Smooth muscle cell (in vitro differentiated cells): ENCODE data around the gene CARD9. TPM values are rescaled to one million over a fixed set of nuclear protein-coding genes. Genes with fewer than 3 reads are reported as not detected.

Source experiments
- DNase-seq: peaks from one replicate; lab custom pipeline; 2025; ENCODE audit not compliant: unreplicated experiment; lab: John Stamatoyannopoulos, UW
- H2AFZ ChIP-seq: fragments of 200-600 bp; sonication (generic); 2 replicates; pipeline ENCODE4 v1.6.0; 2016; ENCODE audit warnings: antibody characterized with exemption, low read depth, mild to moderate bottlenecking
- H3F3A ChIP-seq: fragments of 200-600 bp; sonication (generic); 2 replicates; pipeline ENCODE4 v1.6.0; 2017; ENCODE audit warnings: antibody characterized with exemption, low read depth
- H3K27ac ChIP-seq: fragments of 200-600 bp; sonication (generic); 2 replicates; pipeline ENCODE4 v1.5.1; 2016; ENCODE audit warnings: low read depth, mild to moderate bottlenecking
- H3K27me3 ChIP-seq: fragments of 200-600 bp; sonication (generic); 2 replicates; pipeline ENCODE4 v1.6.1; 2016; ENCODE audit warnings: low read depth, mild to moderate bottlenecking
- H3K36me3 ChIP-seq: fragments of 200-600 bp; sonication (generic); 2 replicates; pipeline ENCODE4 v1.5.1; 2016; ENCODE audit warnings: low read depth
- H3K4me1 ChIP-seq: fragments of 200-600 bp; sonication (generic); 2 replicates; pipeline ENCODE4 v1.5.1; 2016; ENCODE audit warnings: low read depth
- H3K4me2 ChIP-seq: fragments of 200-600 bp; sonication (generic); 2 replicates; pipeline ENCODE4 v1.6.0; 2016; ENCODE audit warnings: mild to moderate bottlenecking
- H3K4me3 ChIP-seq: fragments of 200-600 bp; sonication (generic); 2 replicates; pipeline ENCODE4 v1.5.1; 2016; ENCODE audit warnings: mild to moderate bottlenecking
- H3K79me2 ChIP-seq: fragments of 200-600 bp; sonication (generic); 2 replicates; pipeline ENCODE4 v1.6.0; 2016; ENCODE audit warnings: low read depth, mild to moderate bottlenecking
- H3K9ac ChIP-seq: fragments of 200-600 bp; sonication (generic); 2 replicates; pipeline ENCODE4 v1.6.0; 2016; ENCODE audit warnings: low read depth
- H3K9me3 ChIP-seq: fragments of 200-600 bp; sonication (generic); replicated peaks from 2 replicates; pipeline ENCODE4 v1.5.1; 2016; ENCODE audit warnings: low read depth
- H4K20me1 ChIP-seq: fragments of 200-600 bp; sonication (generic); 2 replicates; pipeline ENCODE4 v1.6.0; 2016; ENCODE audit warnings: low read depth
- CTCF ChIP-seq: fragments of 200-600 bp; sonication (generic); IDR thresholded peaks from 2 replicates; pipeline ENCODE4 v1.5.1; 2017; ENCODE audit warnings: borderline replicate concordance, mild to moderate bottlenecking, antibody characterized with exemption; ENCODE audit not compliant: insufficient read depth, poor library complexity, severe bottlenecking
- WGBS: methylation state at CpG from one replicate; pipeline ENCODE4 v1.1.7; 2016; ENCODE audit warnings: low lambda C conversion rate; 5-methylcytosine and 5-hydroxymethylcytosine counted together
- polyA plus RNA-seq: library from polyadenylated mRNA; unstranded; fragments of >200 nt; fragmentation: Nextera tagmentation; extraction: Ambion mirVana; gene quantifications from 2 replicates; pipeline ENCODE4 v1.2.1, GENCODE V29; 2016
- total RNA-seq: library from RNA; depleted of rRNA; stranded (reverse); fragments of >200 nt; gene quantifications from 2 replicates; pipeline ENCODE4 v1.2.3, GENCODE V29; 2014

The CARD9 gene
- total and polyA plus RNA-seq, 2 experiments from 2014 or later: 1.2 to 1.9 TPM

GRCh38 chr9:136364942-136365774 is 8.3 kb downstream of the CARD9 start:
- 85% methylated on average over 31 of the region's 31 CpGs for WGBS
- peaks cover 7% of the 10 kb centered on the region for H4K20me1 ChIP-seq
- H2AFZ ChIP-seq: no peak overlapping the region
- no peak overlapping the region for H3K27ac ChIP-seq
- H3K9ac ChIP-seq: no peak overlapping the region
- H3K4me3 ChIP-seq: no peak overlapping the region
- no peaks in the 10 kb centered on the region for H3K79me2 ChIP-seq
- H3K9me3 ChIP-seq: no peaks in the 10 kb centered on the region
- no peak for TF ChIP-seq CTCF
- H3K27me3 ChIP-seq: no peaks in the 10 kb centered on the region
- no peaks in the 10 kb centered on the region for H3K36me3 ChIP-seq
- H3K4me1 ChIP-seq: no peaks in the 10 kb centered on the region
- no peak overlapping the region for H3K4me2 ChIP-seq
- DNase-seq: no peak
- H3F3A ChIP-seq: no peaks in the 10 kb centered on the region

GRCh38 chr9:136363949-136364748 is 9.3 kb downstream of the CARD9 start:
- Histone ChIP-seq H3F3A (no peaks in the 10 kb centered on the region), H3K27me3 (no peaks in the 10 kb centered on the region), H3K9me3 (no peaks in the 10 kb centered on the region), H3K4me1 (no peaks in the 10 kb centered on the region), H3K27ac (no peak overlapping the region), H3K4me2 (peak overlapping the region; percentile 95), H3K79me2 (no peaks in the 10 kb centered on the region), H3K36me3 (no peaks in the 10 kb centered on the region), H3K4me3 (peak overlapping the region; percentile 95), H3K9ac (no peak overlapping the region), H4K20me1 (peaks cover 7% of the 10 kb centered on the region), H2AFZ (no peak overlapping the region)
- DNase-seq: no peak
- no peak for TF ChIP-seq CTCF
- 84% methylated on average over 45 of the region's 54 CpGs for WGBS

GRCh38 chr9:136363106-136363948 is 10.1 kb downstream of the CARD9 start, which contains the start of gene DNLZ:
DNLZ (minus strand) TSS chr9:136363744; CDS start chr9:136363714, 30 bp downstream.
- H3K27me3 ChIP-seq: no peaks in the 10 kb centered on the region
- H3K9me3 ChIP-seq: no peaks in the 10 kb centered on the region
- no peak within 1 kb of the TSS for H2AFZ ChIP-seq
- 3% methylated on average over 78 of the region's 97 CpGs for WGBS
- H3K36me3 ChIP-seq: no peaks in the 10 kb centered on the region
- no peaks in the 10 kb centered on the region for H3K79me2 ChIP-seq
- H3K9ac ChIP-seq: no peak within 1 kb of the TSS
- peak within 1 kb of the TSS; percentile 95 for H3K4me2 ChIP-seq
- H3F3A ChIP-seq: no peaks in the 10 kb centered on the region
- no peaks in the 10 kb centered on the region for H3K4me1 ChIP-seq
- peaks cover 7% of the 10 kb centered on the region for H4K20me1 ChIP-seq
- DNase-seq: peak; percentile 94
- peak; percentile 99 for TF ChIP-seq CTCF
- peak within 1 kb of the TSS; percentile 95 for H3K4me3 ChIP-seq
- H3K27ac ChIP-seq: no peak within 1 kb of the TSS
